ENCODE data around the gene EPHA8.

The EPHA8 gene

DNA sequence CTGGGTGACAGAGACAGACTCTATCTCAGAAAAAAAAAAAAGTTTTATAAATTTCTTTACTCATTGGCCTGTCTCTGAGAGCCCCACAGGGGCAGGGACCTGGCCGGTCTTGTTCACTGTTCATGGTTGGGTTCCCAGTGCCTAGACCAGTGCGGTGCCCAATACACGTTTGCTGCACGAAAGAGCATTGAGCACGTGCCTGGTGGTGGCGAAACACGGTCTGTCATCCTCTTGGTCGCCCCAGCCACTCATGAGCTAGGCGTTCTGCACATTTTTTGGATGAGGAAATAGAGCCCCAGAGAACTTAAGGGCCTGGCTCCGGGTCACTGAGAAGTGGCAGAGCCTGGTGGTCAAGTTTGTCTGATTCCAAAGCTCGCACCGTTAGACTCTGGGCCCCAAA lies 18.7 kb upstream of the EPHA8 start:
- H3K4me2 ChIP-seq (ENCODE audit: low read length) = no peak overlapping the region
- H3K27me3 ChIP-seq (ENCODE audit: control insufficient read depth, insufficient read depth, low read length) = no peaks in the 10 kb centered on the region
- no peak overlapping the region for H3K9ac ChIP-seq
- no peak overlapping the region for H3K4me3 ChIP-seq (ENCODE audit: low read depth, low read length)
- no peaks in the 10 kb centered on the region for H3K4me1 ChIP-seq
- no peak for TF ChIP-seq CTCF (IDR thresholded peaks at IDR 0.05)
- no peaks in the 10 kb centered on the region for H3K36me3 ChIP-seq (ENCODE audit: control insufficient read depth, insufficient read depth, low read length)
- no peak overlapping the region for H2AFZ ChIP-seq
- no peaks in the 10 kb centered on the region for H3K9me3 ChIP-seq (ENCODE audit: control insufficient read depth, low read length)
- no peaks in the 10 kb centered on the region for H3K79me2 ChIP-seq
- H3K27ac ChIP-seq = no peak overlapping the region

GRCh38 chr1:22545141-22545540 lies 18.1 kb upstream of the EPHA8 start:
- Histone ChIP-seq H3K36me3 (ENCODE audit: control insufficient read depth, insufficient read depth, low read length) (no peaks in the 10 kb centered on the region), H3K9me3 (ENCODE audit: control insufficient read depth, low read length) (no peaks in the 10 kb centered on the region), H3K9ac (no peak overlapping the region), H3K27ac (no peak overlapping the region), H2AFZ (no peak overlapping the region), H3K4me3 (ENCODE audit: low read depth, low read length) (no peak overlapping the region), H3K4me1 (no peaks in the 10 kb centered on the region), H3K4me2 (ENCODE audit: low read length) (no peak overlapping the region), H3K79me2 (no peaks in the 10 kb centered on the region), H3K27me3 (ENCODE audit: control insufficient read depth, insufficient read depth, low read length) (no peaks in the 10 kb centered on the region)
- no peak for TF ChIP-seq CTCF (IDR thresholded peaks at IDR 0.05)

DNA sequence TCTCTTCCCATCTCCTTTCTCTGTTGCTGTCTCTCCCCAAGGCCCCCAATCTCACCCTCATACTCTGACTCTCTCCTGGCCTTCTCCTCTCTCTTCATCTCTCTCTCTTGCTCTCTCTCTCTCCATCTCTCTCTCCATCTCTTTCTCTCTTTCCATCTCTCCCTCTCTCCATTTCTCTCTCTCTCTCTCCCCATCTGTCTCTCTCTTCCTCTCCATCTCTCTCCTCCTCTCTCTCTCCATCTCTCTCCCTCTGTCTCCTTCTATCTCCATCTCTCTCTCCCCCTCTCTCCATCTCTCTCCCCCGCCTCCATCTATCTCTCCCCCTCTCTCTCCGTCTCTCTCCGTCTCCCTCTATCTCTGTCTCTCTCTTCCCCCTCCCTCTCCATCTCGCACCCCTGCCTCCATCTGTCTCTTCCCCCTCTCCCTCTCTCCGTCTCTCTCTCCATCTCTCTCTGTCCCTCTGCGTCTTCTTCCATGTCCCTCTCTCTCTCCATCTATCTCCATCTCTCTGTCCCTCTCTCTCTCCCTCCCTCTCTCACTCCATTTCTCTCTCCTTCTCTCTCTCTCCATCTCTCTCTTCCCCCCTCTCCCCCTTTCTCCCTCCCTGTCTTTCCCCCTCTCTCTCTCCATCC lies 16.0 kb upstream of the EPHA8 start:
- no peak for TF ChIP-seq CTCF (IDR thresholded peaks at IDR 0.05)
- H3K27me3 ChIP-seq (ENCODE audit: control insufficient read depth, insufficient read depth, low read length) = no peaks in the 10 kb centered on the region

DNA sequence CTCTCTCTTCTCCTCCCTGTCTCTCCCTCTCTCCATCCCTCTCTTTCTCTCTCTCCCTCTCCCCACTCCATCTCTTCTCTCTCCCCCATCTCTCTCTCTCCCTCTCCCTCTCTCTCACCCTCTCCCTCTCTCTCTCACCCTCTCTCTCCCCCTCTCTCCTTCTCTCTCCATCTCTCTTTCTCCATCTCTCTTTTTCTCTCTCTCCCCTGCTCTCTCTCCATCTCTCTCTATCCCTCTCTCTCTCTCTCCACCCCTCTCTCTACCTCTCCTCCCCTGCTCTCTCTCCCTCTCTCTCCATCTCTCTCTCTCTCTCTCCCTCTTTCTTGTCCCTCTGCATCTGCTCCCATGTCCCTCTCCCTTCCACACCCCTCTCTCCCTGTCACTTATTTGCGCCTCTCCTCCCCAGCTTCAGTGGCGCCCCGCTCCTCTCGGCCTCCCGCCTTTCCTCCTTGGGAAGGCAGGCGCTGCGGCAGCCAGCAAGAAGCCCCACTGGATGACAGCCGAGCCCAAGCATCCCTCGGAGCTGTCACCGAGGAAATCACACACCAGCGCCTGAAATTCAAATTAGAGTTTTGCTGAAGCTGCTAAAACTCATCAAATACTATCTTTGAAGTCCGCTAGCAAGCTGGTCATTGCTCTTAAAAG lies 15.3 kb upstream of the EPHA8 start:
- no peak overlapping the region for H3K4me3 ChIP-seq (ENCODE audit: low read depth, low read length)
- no peaks in the 10 kb centered on the region for H3K4me1 ChIP-seq
- no peak overlapping the region for H2AFZ ChIP-seq
- H3K9ac ChIP-seq = no peak overlapping the region
- H3K9me3 ChIP-seq (ENCODE audit: control insufficient read depth, low read length) = no peaks in the 10 kb centered on the region
- H3K27me3 ChIP-seq (ENCODE audit: control insufficient read depth, insufficient read depth, low read length) = no peaks in the 10 kb centered on the region
- H3K27ac ChIP-seq = no peak overlapping the region
- no peaks in the 10 kb centered on the region for H3K79me2 ChIP-seq
- H3K36me3 ChIP-seq (ENCODE audit: control insufficient read depth, insufficient read depth, low read length) = no peaks in the 10 kb centered on the region
- no peak overlapping the region for H3K4me2 ChIP-seq (ENCODE audit: low read length)
- TF ChIP-seq CTCF (IDR thresholded peaks at IDR 0.05) = no peak

More for the DNA sequence above, 16.0 kb upstream of the EPHA8 start:
- Histone ChIP-seq H3K9ac (no peak overlapping the region), H3K36me3 (ENCODE audit: control insufficient read depth, insufficient read depth, low read length) (no peaks in the 10 kb centered on the region), H3K4me1 (no peaks in the 10 kb centered on the region), H3K4me2 (ENCODE audit: low read length) (no peak overlapping the region), H2AFZ (no peak overlapping the region), H3K79me2 (no peaks in the 10 kb centered on the region), H3K27ac (no peak overlapping the region), H3K9me3 (ENCODE audit: control insufficient read depth, low read length) (no peaks in the 10 kb centered on the region), H3K4me3 (ENCODE audit: low read depth, low read length) (no peak overlapping the region)

GRCh38 chr1:22550021-22550420 lies 13.3 kb upstream of the EPHA8 start:
- H3K9me3 ChIP-seq (ENCODE audit: control insufficient read depth, low read length) = no peaks in the 10 kb centered on the region
- no peaks in the 10 kb centered on the region for H3K36me3 ChIP-seq (ENCODE audit: control insufficient read depth, insufficient read depth, low read length)
- TF ChIP-seq CTCF (IDR thresholded peaks at IDR 0.05) = no peak
- no peaks in the 10 kb centered on the region for H3K27me3 ChIP-seq (ENCODE audit: control insufficient read depth, insufficient read depth, low read length)
- H3K4me1 ChIP-seq = no peaks in the 10 kb centered on the region
- no peak overlapping the region for H3K9ac ChIP-seq
- no peak overlapping the region for H2AFZ ChIP-seq
- no peak overlapping the region for H3K4me2 ChIP-seq (ENCODE audit: low read length)
- H3K4me3 ChIP-seq (ENCODE audit: low read depth, low read length) = no peak overlapping the region
- no peaks in the 10 kb centered on the region for H3K79me2 ChIP-seq
- no peak overlapping the region for H3K27ac ChIP-seq

Measured in parathyroid adenoma (tissue), 2 donors.